IMR-90 (cell line): Measurements from ENCODE around the gene SGO1. TPM values are rescaled to one million over a fixed set of nuclear protein-coding genes. Genes with fewer than 3 reads are reported as not detected.

Experiments used
- ATAC-seq: fragments of 200-7000 bp; cut with Tn5 transposase; 2 replicates; pipeline ENCODE4 v1.9.1; 2020; ENCODE audit warnings: low read depth, mild to moderate bottlenecking, moderate library complexity
- BruUV-seq: library from RNA; stranded (reverse); fragments of 400-500 nt; replicated peaks from 2 replicates; lab custom pipeline; 2021; lab: Mats Ljungman, UMichigan
- CTCF ChIA-PET: fragments of 300-600 bp; formaldehyde crosslinking; extraction: SDS; loops from one replicate; lab custom pipeline; 2021; ENCODE audit warnings: antibody characterized with exemption; lab: Yijun Ruan, JAX
- POLR2A ChIA-PET: fragments of 300-600 bp; sonication (Branson Sonifier 250); formaldehyde crosslinking; loops from one replicate; lab custom pipeline; 2022; ENCODE audit warnings: antibody characterized with exemption; ENCODE audit not compliant: unreplicated experiment; lab: Charles Lee
- DNase-seq: peaks from one replicate; pipeline ENCODE4 v3.0.0; 2013
- H2AFZ ChIP-seq: replicated peaks from 2 replicates; pipeline ENCODE3; 2013; ENCODE audit warnings: low read length, mild to moderate bottlenecking; ENCODE audit not compliant: poor library complexity
- H2AK5ac ChIP-seq: 2 replicates; pipeline ENCODE4 v1.6.1; 2013; ENCODE audit warnings: low read depth, low read length, inconsistent platforms
- H2AK9ac ChIP-seq: replicated peaks from 2 replicates; pipeline ENCODE3; 2013; ENCODE audit warnings: mild to moderate bottlenecking, low read depth, low read length, moderate library complexity; ENCODE audit not compliant: poor library complexity
- H2BK120ac ChIP-seq: 2 replicates; pipeline ENCODE4 v1.6.1; 2013; ENCODE audit warnings: low read depth, low read length, inconsistent platforms
- H2BK15ac ChIP-seq: 3 replicates; pipeline ENCODE4 v1.6.1; 2013; ENCODE audit warnings: low read depth, low read length, inconsistent platforms
- H2BK20ac ChIP-seq: 2 replicates; pipeline ENCODE4 v1.6.1; 2013; ENCODE audit warnings: low read depth, mild to moderate bottlenecking, inconsistent platforms, low read length, moderate library complexity
- H2BK5ac ChIP-seq: 2 replicates; pipeline ENCODE4 v1.6.1; 2013; ENCODE audit warnings: mild to moderate bottlenecking, low read depth, low read length, inconsistent platforms; ENCODE audit not compliant: poor library complexity, severe bottlenecking
- H3K14ac ChIP-seq: replicated peaks from 2 replicates; pipeline ENCODE4 v1.6.1; 2013; ENCODE audit warnings: low read depth, low read length, inconsistent platforms
- H3K18ac ChIP-seq: 2 replicates; pipeline ENCODE4 v1.6.1; 2013; ENCODE audit warnings: low read depth, low read length, control low read depth
- H3K23ac ChIP-seq: 2 replicates; pipeline ENCODE4 v1.6.1; 2013; ENCODE audit warnings: low read depth, low read length, inconsistent platforms
- H3K27ac ChIP-seq: 2 replicates; pipeline ENCODE4 v1.5.1; 2013; ENCODE audit warnings: mild to moderate bottlenecking, control low read depth, low read length; ENCODE audit not compliant: insufficient read depth
- H3K27me3 ChIP-seq: 2 replicates; pipeline ENCODE4 v1.6.1; 2013; ENCODE audit warnings: low read length; ENCODE audit not compliant: control insufficient read depth, insufficient read depth
- H3K36me3 ChIP-seq: 2 replicates; pipeline ENCODE4 v1.6.1; 2013; ENCODE audit warnings: low read length, mixed read lengths; ENCODE audit not compliant: control insufficient read depth, insufficient read depth
- H3K4ac ChIP-seq: 2 replicates; pipeline ENCODE4 v1.6.1; 2013; ENCODE audit warnings: low read depth, low read length, inconsistent platforms
- H3K4me1 ChIP-seq: 2 replicates; pipeline ENCODE4 v1.6.1; 2013; ENCODE audit warnings: low read length, mixed read lengths; ENCODE audit not compliant: control insufficient read depth, insufficient read depth
- H3K4me2 ChIP-seq: 2 replicates; pipeline ENCODE4 v1.6.1; 2013; ENCODE audit warnings: low read depth, mild to moderate bottlenecking, control low read depth, low read length, moderate library complexity
- H3K4me3 ChIP-seq: 2 replicates; pipeline ENCODE4 v1.5.1; 2013; ENCODE audit warnings: low read depth, mild to moderate bottlenecking, control low read depth, low read length, moderate library complexity; ENCODE audit not compliant: insufficient read depth
- H3K56ac ChIP-seq: 2 replicates; pipeline ENCODE4 v1.6.1; 2013; ENCODE audit warnings: low read length, inconsistent platforms; ENCODE audit not compliant: insufficient read depth; ENCODE audit errors: extremely low read depth
- H3K79me1 ChIP-seq, 2 experiments: 2 replicates each; pipeline ENCODE4 v1.6.1; 2013; ENCODE audit warnings: low read length in 2 of 2, inconsistent platforms in 1 of 2, low read depth in 1 of 2
- H3K9ac ChIP-seq: 2 replicates; pipeline ENCODE4 v1.6.1; 2013; ENCODE audit warnings: low read depth, low read length, control low read depth
- H3K9me1 ChIP-seq: 2 replicates; pipeline ENCODE4 v1.6.1; 2013; ENCODE audit warnings: low read length, inconsistent platforms; ENCODE audit not compliant: insufficient read depth
- H3K9me3 ChIP-seq: 2 replicates; pipeline ENCODE4 v1.6.1; 2013; ENCODE audit warnings: low read length; ENCODE audit not compliant: control insufficient read depth, insufficient read depth
- H4K20me1 ChIP-seq: 2 replicates; pipeline ENCODE4 v1.6.1; 2013; ENCODE audit warnings: low read length, inconsistent platforms; ENCODE audit not compliant: insufficient read depth
- H4K5ac ChIP-seq: 2 replicates; pipeline ENCODE4 v1.6.1; 2013; ENCODE audit warnings: mild to moderate bottlenecking, low read depth, low read length, control low read depth
- H4K8ac ChIP-seq, 2 experiments: 2 replicates each; pipeline ENCODE4 v1.6.1; 2013; ENCODE audit warnings: low read depth in 2 of 2, low read length in 2 of 2, control low read depth in 1 of 2, inconsistent platforms in 1 of 2
- H4K91ac ChIP-seq: 2 replicates; pipeline ENCODE4 v1.6.1; 2013; ENCODE audit warnings: low read depth, low read length, inconsistent platforms; ENCODE audit not compliant: insufficient read depth
- CEBPB ChIP-seq: IDR thresholded peaks from 2 replicates; pipeline ENCODE4 v1.6.1; 2012; ENCODE audit warnings: low read depth, low read length, improper control_type of control experiment
- CHD1 ChIP-seq: IDR thresholded peaks from 2 replicates; pipeline ENCODE4 v1.6.1; 2012; ENCODE audit warnings: low read depth, low read length, improper control_type of control experiment
- MAFK ChIP-seq: IDR thresholded peaks from 2 replicates; pipeline ENCODE4 v1.6.1; 2012; ENCODE audit warnings: low read depth, low read length, improper control_type of control experiment
- MAZ ChIP-seq: IDR thresholded peaks from 2 replicates; pipeline ENCODE4 v1.6.1; 2012; ENCODE audit warnings: low read depth, mild to moderate bottlenecking, low read length, improper control_type of control experiment, moderate library complexity, borderline replicate concordance
- MXI1 ChIP-seq: IDR thresholded peaks from 2 replicates; pipeline ENCODE4 v1.6.1; 2012; ENCODE audit warnings: low read depth, mild to moderate bottlenecking, low read length, moderate library complexity, borderline replicate concordance
- NFE2L2 ChIP-seq: fragments of 150-350 bp; IDR thresholded peaks from 2 replicates; pipeline ENCODE4 v1.6.1; 2016; ENCODE audit warnings: low read depth, mild to moderate bottlenecking, low read length
- SMC3 ChIP-seq: fragments of 150-350 bp; IDR thresholded peaks from 2 replicates; pipeline ENCODE4 v1.6.1; 2016; ENCODE audit warnings: low read depth, mild to moderate bottlenecking, antibody characterized with exemption, low read length, moderate library complexity
- WGBS, 2 experiments: methylation state at CpG; one replicate each; pipeline versions ENCODE4 v1.1.5 to v1.1.7; 2013; ENCODE audit warnings: missing lambda C conversion rate in 2 of 2; ENCODE audit not compliant: insufficient read length in 1 of 2; ENCODE audit errors: extremely low coverage in 2 of 2; 5-methylcytosine and 5-hydroxymethylcytosine counted together
- dilution Hi-C: fragments of 300-500 bp; cut with HindIII; formaldehyde crosslinking; loops from one replicate; pipeline ENCODE4 v1.14.3; 2018; ENCODE audit warnings: low sequenced_read_pairs; ENCODE audit not compliant: unreplicated experiment
- in situ Hi-C: fragments of 300-500 bp; cut with MboI; formaldehyde crosslinking; loops from 3 replicates; pipeline ENCODE4 v1.14.3; 2019; ENCODE audit warnings: low sequenced_read_pairs, inconsistent platforms, mixed read lengths
- intact Hi-C: fragments of 100-400 bp; cut with micrococcal nuclease; formaldehyde crosslinking; loops from 2 replicates; pipeline ENCODE4 v1.10.0; 2022
- polyA plus RNA-seq, 3 experiments: library from polyadenylated mRNA; depleted of rRNA; stranded (reverse); fragments of >200 nt; gene quantifications; 2 replicates each; pipeline ENCODE4 v1.2.3, GENCODE V29; 2012; ENCODE audit warnings: low replicate concordance in 1 of 3
- total RNA-seq: library from RNA; depleted of rRNA; stranded (reverse); fragments of >200 nt; gene quantifications from 2 replicates; pipeline ENCODE4 v1.2.3, GENCODE V29; 2012
- TF ChIP-seq, protein P1 (sequence below): conservative IDR thresholded peaks from 2 replicates; pipeline ENCODE4 v1.5.1; 2012; ENCODE audit warnings: mild to moderate bottlenecking, low read depth, low read length, improper control_type of control experiment

The SGO1 gene
- total and polyA plus RNA-seq, 2 of the 4 experiments (the other 2 are of a cell fraction) = 3.2 to 5.2 TPM

GRCh38 chr3:20145874-20146273 is 40.1 kb downstream of the SGO1 start:
- Histone ChIP-seq H3K9me3 (no peaks in the 10 kb centered on the region), H3K4me2 (no peak overlapping the region), H2BK15ac (no peak overlapping the region), H3K18ac (no peak overlapping the region), H4K5ac (no peak overlapping the region), H3K14ac (no peak overlapping the region), H3K27me3 (no peaks in the 10 kb centered on the region), H3K23ac (no peak overlapping the region), H4K91ac (no peak overlapping the region), H3K79me1 (no peaks in the 10 kb centered on the region), H3K4ac (no peak overlapping the region), H2BK20ac (no peak overlapping the region), H3K4me1 (no peaks in the 10 kb centered on the region), H2BK5ac (no peak overlapping the region), H3K36me3 (no peaks in the 10 kb centered on the region), H4K8ac (no peak overlapping the region), H2AFZ (no peak overlapping the region), H2AK5ac (no peak overlapping the region), H3K27ac (no peak overlapping the region), H3K9me1 (no peaks in the 10 kb centered on the region), H2AK9ac (no peak overlapping the region), H3K56ac (no peak overlapping the region), H3K9ac (no peak overlapping the region), H3K4me3 (no peak overlapping the region), H4K20me1 (no peaks in the 10 kb centered on the region), H2BK120ac (no peak overlapping the region)
- dilution Hi-C loops (no loop called here), in situ Hi-C loops (no loop called here), intact Hi-C loops (no loop called here)
- ATAC-seq (no peak), DNase-seq (no peak)
- ChIA-PET POLR2A (no interaction called here), CTCF (no interaction called here)
- no TSS peak for BruUV-seq
- WGBS, 2 experiments = no CpG with 5 or more reads among the region's 2 CpGs
- TF ChIP-seq, protein P1, sequence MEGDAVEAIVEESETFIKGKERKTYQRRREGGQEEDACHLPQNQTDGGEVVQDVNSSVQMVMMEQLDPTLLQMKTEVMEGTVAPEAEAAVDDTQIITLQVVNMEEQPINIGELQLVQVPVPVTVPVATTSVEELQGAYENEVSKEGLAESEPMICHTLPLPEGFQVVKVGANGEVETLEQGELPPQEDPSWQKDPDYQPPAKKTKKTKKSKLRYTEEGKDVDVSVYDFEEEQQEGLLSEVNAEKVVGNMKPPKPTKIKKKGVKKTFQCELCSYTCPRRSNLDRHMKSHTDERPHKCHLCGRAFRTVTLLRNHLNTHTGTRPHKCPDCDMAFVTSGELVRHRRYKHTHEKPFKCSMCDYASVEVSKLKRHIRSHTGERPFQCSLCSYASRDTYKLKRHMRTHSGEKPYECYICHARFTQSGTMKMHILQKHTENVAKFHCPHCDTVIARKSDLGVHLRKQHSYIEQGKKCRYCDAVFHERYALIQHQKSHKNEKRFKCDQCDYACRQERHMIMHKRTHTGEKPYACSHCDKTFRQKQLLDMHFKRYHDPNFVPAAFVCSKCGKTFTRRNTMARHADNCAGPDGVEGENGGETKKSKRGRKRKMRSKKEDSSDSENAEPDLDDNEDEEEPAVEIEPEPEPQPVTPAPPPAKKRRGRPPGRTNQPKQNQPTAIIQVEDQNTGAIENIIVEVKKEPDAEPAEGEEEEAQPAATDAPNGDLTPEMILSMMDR = no peak
- no peak for TF ChIP-seq MXI1
- TF ChIP-seq SMC3 = no peak
- no peak for TF ChIP-seq NFE2L2
- no peak for TF ChIP-seq MAZ
- no peak for TF ChIP-seq MAFK
- no peak for TF ChIP-seq CHD1
- TF ChIP-seq CEBPB = no peak
